HG03196 (cell line): ENCODE results near the gene FEZF1.

Experiments
- ATAC-seq: cut with Tn5 transposase; IDR thresholded peaks from one replicate; pipeline ENCODE4 v1.9.1; 2021; ENCODE audit not compliant: unreplicated experiment

FEZF1 gene

GRCh38 chr7:122273117-122273516 lies 31.4 kb downstream of the FEZF1 start:
- no peak for ATAC-seq

GRCh38 chr7:122269241-122269640 lies 35.3 kb downstream of the FEZF1 start:
- no peak for ATAC-seq

GRCh38 chr7:122268101-122268500 lies 36.4 kb downstream of the FEZF1 start:
- ATAC-seq: no peak

GRCh38 chr7:122262246-122262645 lies 42.3 kb downstream of the FEZF1 start:
- no peak for ATAC-seq

- no peak for ATAC-seq
Measured at GRCh38 chr7:122261442-122261841, 43.1 kb downstream of the FEZF1 start.

GRCh38 chr7:122261016-122261415 lies 43.5 kb downstream of the FEZF1 start:
- ATAC-seq: no peak

GRCh38 chr7:122260336-122260735 lies 44.2 kb downstream of the FEZF1 start:
- ATAC-seq: no peak

GRCh38 chr7:122258971-122259370 lies 45.6 kb downstream of the FEZF1 start:
- no peak for ATAC-seq

GRCh38 chr7:122257056-122257455 lies 47.5 kb downstream of the FEZF1 start:
- no peak for ATAC-seq

- no peak for ATAC-seq
Measured at GRCh38 chr7:122256046-122256445, 48.5 kb downstream of the FEZF1 start.

GRCh38 chr7:122255454-122255853 lies 49.1 kb downstream of the FEZF1 start:
- ATAC-seq: no peak
